Hepatocyte (in vitro differentiated cells): ENCODE data around the gene KIF13A. TPM values are rescaled to one million over a fixed set of nuclear protein-coding genes. Genes with fewer than 3 reads are reported as not detected.
"Not testable (repeated sequence)": the region's sequence is repeated elsewhere in the genome, so short reads cannot be mapped to it uniquely, and the experiment has no call there.

Source experiments
- DNase-seq: peaks from one replicate; pipeline ENCODE4 v3.0.0-alpha.2; 2016; ENCODE audit warnings: low spot score
- H2AFZ ChIP-seq: fragments of 200-600 bp; sonication (generic); 2 replicates; pipeline ENCODE4 v1.6.0; 2016; ENCODE audit warnings: antibody characterized with exemption, mild to moderate bottlenecking
- H3K27ac ChIP-seq: fragments of 200-600 bp; sonication (generic); 2 replicates; pipeline ENCODE4 v1.5.1; 2016; ENCODE audit warnings: mild to moderate bottlenecking
- H3K27me3 ChIP-seq: fragments of 200-600 bp; sonication (generic); 2 replicates; pipeline ENCODE4 v1.6.1; 2016
- H3K36me3 ChIP-seq: fragments of 200-600 bp; sonication (generic); replicated peaks from 2 replicates; pipeline ENCODE4 v1.5.1; 2016; ENCODE audit warnings: low read depth; ENCODE audit not compliant: insufficient read depth
- H3K4me1 ChIP-seq: fragments of 200-600 bp; sonication (generic); 2 replicates; pipeline ENCODE4 v1.5.1; 2016; ENCODE audit warnings: mild to moderate bottlenecking, moderate library complexity; ENCODE audit not compliant: insufficient read depth
- H3K4me2 ChIP-seq: fragments of 200-600 bp; sonication (generic); 2 replicates; pipeline ENCODE4 v1.6.0; 2016
- H3K4me3 ChIP-seq: fragments of 200-600 bp; sonication (generic); 2 replicates; pipeline ENCODE4 v1.5.1; 2016; ENCODE audit warnings: mild to moderate bottlenecking
- H3K79me2 ChIP-seq: fragments of 200-600 bp; sonication (generic); 2 replicates; pipeline ENCODE4 v1.6.0; 2017; ENCODE audit warnings: mild to moderate bottlenecking
- H3K9me2 ChIP-seq: fragments of 200-600 bp; sonication (generic); replicated peaks from 2 replicates; pipeline ENCODE4 v1.6.0; 2017; ENCODE audit warnings: mild to moderate bottlenecking; ENCODE audit not compliant: insufficient read depth
- H3K9me3 ChIP-seq: fragments of 200-600 bp; sonication (generic); 2 replicates; pipeline ENCODE4 v1.5.1; 2016; ENCODE audit warnings: low read depth, mild to moderate bottlenecking
- H4K20me1 ChIP-seq: fragments of 200-600 bp; sonication (generic); 2 replicates; pipeline ENCODE4 v1.6.0; 2016; ENCODE audit warnings: mild to moderate bottlenecking; ENCODE audit not compliant: insufficient read depth, poor library complexity, severe bottlenecking
- EZH2 ChIP-seq: fragments of 200-600 bp; sonication (generic); IDR thresholded peaks from 2 replicates; pipeline ENCODE4 v1.6.1; 2016; ENCODE audit warnings: antibody characterized with exemption, mild to moderate bottlenecking, borderline replicate concordance
- EZH2phosphoT487 ChIP-seq: fragments of 200-600 bp; sonication (generic); IDR thresholded peaks from one replicate; pipeline ENCODE4 v1.6.1; 2018; ENCODE audit warnings: antibody characterized with exemption, mild to moderate bottlenecking, low read depth, moderate library complexity; ENCODE audit not compliant: unreplicated experiment, severe bottlenecking
- WGBS: methylation state at CpG from one replicate; pipeline ENCODE4 v1.1.6; 2016; ENCODE audit warnings: low lambda C conversion rate; ENCODE audit errors: missing lambda C conversion rate; 5-methylcytosine and 5-hydroxymethylcytosine counted together
- polyA plus RNA-seq: library from polyadenylated mRNA; unstranded; fragments of >200 nt; fragmentation: Nextera tagmentation; extraction: Ambion mirVana; gene quantifications from 2 replicates; pipeline ENCODE4 v1.2.1, GENCODE V29; 2016
- total RNA-seq: library from RNA; depleted of rRNA; stranded (reverse); fragments of >200 nt; gene quantifications from 2 replicates; pipeline ENCODE4 v1.2.3, GENCODE V29; 2014
- TF ChIP-seq, protein P1 (sequence below): fragments of 200-600 bp; sonication (generic); IDR thresholded peaks from 2 replicates; pipeline ENCODE4 v1.5.1; 2016; ENCODE audit warnings: antibody characterized with exemption, mild to moderate bottlenecking; ENCODE audit not compliant: poor library complexity

Gene KIF13A
- total and polyA plus RNA-seq, 2 experiments from 2014 or later = 13.0 to 27.9 TPM

DNA sequence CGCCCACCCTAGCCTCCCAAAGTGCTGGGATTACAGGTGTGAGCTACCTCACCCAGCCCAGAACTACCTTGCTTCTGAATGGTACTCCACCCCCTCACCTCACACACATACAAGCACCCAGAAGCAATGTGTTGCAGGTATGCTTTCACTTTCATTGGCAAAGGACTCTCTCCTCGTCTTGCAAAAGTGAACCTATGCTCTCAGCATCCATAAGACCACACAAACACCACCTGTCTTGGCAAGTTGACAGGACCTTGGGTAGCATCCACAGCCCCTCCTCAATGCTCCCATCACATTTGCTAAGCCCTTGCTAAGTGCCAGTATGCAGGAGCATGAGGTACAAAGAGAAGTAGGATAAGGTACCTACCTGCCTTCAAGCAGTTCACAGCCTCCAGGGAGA, 3.7 kb downstream of the KIF13A start:
- TF ChIP-seq, protein P1, sequence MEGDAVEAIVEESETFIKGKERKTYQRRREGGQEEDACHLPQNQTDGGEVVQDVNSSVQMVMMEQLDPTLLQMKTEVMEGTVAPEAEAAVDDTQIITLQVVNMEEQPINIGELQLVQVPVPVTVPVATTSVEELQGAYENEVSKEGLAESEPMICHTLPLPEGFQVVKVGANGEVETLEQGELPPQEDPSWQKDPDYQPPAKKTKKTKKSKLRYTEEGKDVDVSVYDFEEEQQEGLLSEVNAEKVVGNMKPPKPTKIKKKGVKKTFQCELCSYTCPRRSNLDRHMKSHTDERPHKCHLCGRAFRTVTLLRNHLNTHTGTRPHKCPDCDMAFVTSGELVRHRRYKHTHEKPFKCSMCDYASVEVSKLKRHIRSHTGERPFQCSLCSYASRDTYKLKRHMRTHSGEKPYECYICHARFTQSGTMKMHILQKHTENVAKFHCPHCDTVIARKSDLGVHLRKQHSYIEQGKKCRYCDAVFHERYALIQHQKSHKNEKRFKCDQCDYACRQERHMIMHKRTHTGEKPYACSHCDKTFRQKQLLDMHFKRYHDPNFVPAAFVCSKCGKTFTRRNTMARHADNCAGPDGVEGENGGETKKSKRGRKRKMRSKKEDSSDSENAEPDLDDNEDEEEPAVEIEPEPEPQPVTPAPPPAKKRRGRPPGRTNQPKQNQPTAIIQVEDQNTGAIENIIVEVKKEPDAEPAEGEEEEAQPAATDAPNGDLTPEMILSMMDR = no peak
- TF ChIP-seq EZH2 (no peak), EZH2phosphoT487 (no peak)
- Histone ChIP-seq H2AFZ (no peak overlapping the region), H3K79me2 (peaks cover 61% of the 10 kb centered on the region), H3K4me2 (no peak overlapping the region), H3K36me3 (no peaks in the 10 kb centered on the region), H3K27me3 (no peaks in the 10 kb centered on the region), H3K27ac (no peak overlapping the region), H4K20me1 (peaks cover 22% of the 10 kb centered on the region), H3K9me2 (no peaks in the 10 kb centered on the region), H3K9me3 (no peaks in the 10 kb centered on the region), H3K4me1 (peaks cover 23% of the 10 kb centered on the region), H3K4me3 (no peak overlapping the region)
- DNase-seq = no peak
- 100% methylated on average over 2 of the region's 2 CpGs for WGBS

DNA sequence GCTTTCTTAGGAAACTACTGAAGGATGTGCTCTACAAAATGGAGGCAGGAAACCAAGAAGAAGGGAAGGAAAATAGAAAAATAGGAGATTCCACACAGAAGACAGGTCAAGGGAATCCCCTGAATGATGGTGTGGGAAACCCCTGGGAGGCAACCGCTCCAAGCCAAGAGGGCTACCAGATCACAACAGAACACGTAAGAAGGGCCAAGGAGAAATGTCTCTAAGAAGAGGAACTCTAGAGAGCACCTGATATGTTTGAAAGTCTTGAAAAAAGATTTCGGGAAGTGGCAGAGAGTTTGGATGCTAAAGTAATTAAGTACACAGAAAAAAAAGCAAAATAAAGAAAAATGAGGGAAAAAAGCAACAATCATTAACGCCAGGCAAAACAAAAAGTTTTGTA, 7.1 kb downstream of the KIF13A start:
- H3K4me2 ChIP-seq = no peak overlapping the region
- no peaks in the 10 kb centered on the region for H3K9me3 ChIP-seq
- DNase-seq = no peak
- WGBS = 75% methylated on average over 4 of the region's 4 CpGs
- H3K4me3 ChIP-seq = no peak overlapping the region
- TF ChIP-seq EZH2phosphoT487 (no peak), EZH2 (no peak)
- TF ChIP-seq, protein P1 = no peak
- H3K79me2 ChIP-seq = peaks cover 69% of the 10 kb centered on the region
- H3K27ac ChIP-seq = no peak overlapping the region
- no peaks in the 10 kb centered on the region for H3K27me3 ChIP-seq
- no peaks in the 10 kb centered on the region for H3K9me2 ChIP-seq
- peaks cover 8% of the 10 kb centered on the region for H3K4me1 ChIP-seq
- H4K20me1 ChIP-seq = peaks cover 19% of the 10 kb centered on the region
- H2AFZ ChIP-seq = no peak overlapping the region
- H3K36me3 ChIP-seq = no peaks in the 10 kb centered on the region

DNA sequence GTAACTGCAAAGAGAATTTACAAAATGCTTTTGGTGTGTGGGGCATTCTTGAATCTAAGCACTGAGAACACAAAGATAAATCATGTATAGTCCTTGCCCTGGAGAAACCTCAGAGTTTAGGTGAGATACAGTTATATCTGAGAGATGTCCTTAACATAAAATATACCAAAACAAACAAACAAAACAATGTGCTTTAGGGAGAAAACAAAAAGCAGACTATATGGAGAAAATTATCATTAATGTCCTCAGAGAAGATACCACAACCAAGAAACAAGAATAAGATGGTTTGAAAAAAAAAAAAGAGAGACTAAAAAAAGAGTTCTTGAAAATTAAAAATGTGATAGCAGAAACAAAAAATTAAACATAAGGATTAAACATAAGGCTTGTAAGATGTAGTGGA, 8.0 kb downstream of the KIF13A start:
- Histone ChIP-seq H4K20me1 (peaks cover 10% of the 10 kb centered on the region), H3K9me2 (no peaks in the 10 kb centered on the region), H3K36me3 (no peaks in the 10 kb centered on the region), H3K9me3 (no peaks in the 10 kb centered on the region), H2AFZ (no peak overlapping the region), H3K4me1 (no peaks in the 10 kb centered on the region), H3K4me2 (no peak overlapping the region), H3K4me3 (no peak overlapping the region), H3K79me2 (peaks cover 69% of the 10 kb centered on the region), H3K27ac (no peak overlapping the region), H3K27me3 (no peaks in the 10 kb centered on the region)
- no peak for DNase-seq
- TF ChIP-seq EZH2phosphoT487 (no peak), EZH2 (no peak)
- TF ChIP-seq, protein P1 = no peak

DNA sequence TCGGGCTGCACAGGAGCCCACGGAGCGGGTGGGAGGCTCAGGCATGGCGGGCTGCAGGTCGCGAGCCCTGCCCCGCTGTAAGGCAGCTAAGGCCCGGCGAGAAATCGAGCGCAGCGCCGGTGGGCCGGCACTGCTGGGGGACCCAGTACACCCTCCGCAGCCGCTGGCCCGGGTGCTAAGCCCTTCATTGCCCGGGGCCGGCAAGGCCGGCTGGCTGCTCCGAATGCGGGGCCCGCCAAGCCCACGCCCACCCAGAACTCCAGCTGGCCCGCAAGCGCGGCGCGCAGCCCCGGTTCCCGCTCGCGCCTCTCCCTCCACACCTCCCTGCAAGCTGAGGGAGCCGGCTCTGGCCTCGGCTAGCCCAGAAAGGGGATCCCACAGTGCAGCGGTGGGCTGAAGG, 11.2 kb downstream of the KIF13A start:
- H3K9me3 ChIP-seq, H3K4me2 ChIP-seq, H3K27me3 ChIP-seq, H3K4me3 ChIP-seq, H3K4me1 ChIP-seq, H3K9me2 ChIP-seq, H4K20me1 ChIP-seq, H3K36me3 ChIP-seq, H2AFZ ChIP-seq, DNase-seq, H3K27ac ChIP-seq: not testable (repeated sequence)
- peaks cover 63% of the 10 kb centered on the region for H3K79me2 ChIP-seq
- 97% methylated on average over 28 of the region's 36 CpGs for WGBS
